Fibroblast of villous mesenchyme (primary cell): ENCODE measurements around the gene SPATA2. TPM values are rescaled to one million over a fixed set of nuclear protein-coding genes. Genes with fewer than 3 reads are reported as not detected.

Experiments used
- DNase-seq: peaks from one replicate; pipeline ENCODE4 v3.0.0-alpha.2; 2010; ENCODE audit warnings: low read depth
- H3K4me3 ChIP-seq: 2 replicates; pipeline ENCODE4 v1.5.1; 2011; ENCODE audit warnings: low read depth, mild to moderate bottlenecking, low read length
- total RNA-seq: library from RNA; depleted of rRNA; stranded (reverse); fragments of >200 nt; gene quantifications from 2 replicates; pipeline ENCODE4 v1.2.3, GENCODE V29; 2012
- TF ChIP-seq, protein P1 (sequence below): IDR thresholded peaks from 2 replicates; pipeline ENCODE4 v1.5.1; 2012; ENCODE audit warnings: low read depth, mild to moderate bottlenecking, low read length; ENCODE audit not compliant: insufficient read depth

SPATA2 gene
- total RNA-seq, 1 donor, result 3.9 TPM

DNA sequence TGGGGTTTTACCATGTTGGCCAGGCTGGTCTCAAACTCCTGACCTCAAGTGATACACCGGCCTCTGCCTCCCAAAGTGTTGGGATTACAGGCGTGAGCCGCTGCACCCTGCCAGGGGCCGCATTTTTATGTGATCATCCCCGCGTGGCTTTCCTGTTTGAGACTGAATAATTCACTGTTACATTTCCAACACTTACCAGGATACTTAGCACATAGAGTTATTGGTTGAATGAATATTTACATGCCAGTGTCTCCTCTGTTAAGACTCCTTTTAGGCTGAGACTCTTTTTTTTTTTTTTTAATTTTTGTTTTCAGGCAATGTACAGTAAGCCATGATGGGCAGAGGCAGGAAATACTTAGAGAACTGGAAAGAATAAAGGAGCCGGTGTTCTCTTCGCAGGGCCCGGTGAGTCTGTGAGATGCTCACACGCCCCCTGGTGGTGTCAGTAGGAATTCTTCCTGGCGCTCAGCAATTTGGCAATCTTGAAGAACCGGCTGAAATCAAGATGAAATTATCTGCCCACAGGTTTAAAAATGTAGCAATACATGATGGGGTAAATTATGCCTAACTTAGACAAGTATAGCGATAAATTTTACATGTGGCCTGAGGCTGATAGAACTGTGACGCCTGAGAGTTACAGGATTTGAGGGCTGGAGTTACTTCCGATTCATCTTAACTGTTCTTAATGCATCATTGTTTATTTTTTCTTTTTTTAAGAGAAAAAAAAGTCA lies 13.2 kb upstream of the SPATA2 start:
- H3K4me3 ChIP-seq, result no peak overlapping the region
- peak; percentile 96 for DNase-seq
- TF ChIP-seq, protein P1, sequence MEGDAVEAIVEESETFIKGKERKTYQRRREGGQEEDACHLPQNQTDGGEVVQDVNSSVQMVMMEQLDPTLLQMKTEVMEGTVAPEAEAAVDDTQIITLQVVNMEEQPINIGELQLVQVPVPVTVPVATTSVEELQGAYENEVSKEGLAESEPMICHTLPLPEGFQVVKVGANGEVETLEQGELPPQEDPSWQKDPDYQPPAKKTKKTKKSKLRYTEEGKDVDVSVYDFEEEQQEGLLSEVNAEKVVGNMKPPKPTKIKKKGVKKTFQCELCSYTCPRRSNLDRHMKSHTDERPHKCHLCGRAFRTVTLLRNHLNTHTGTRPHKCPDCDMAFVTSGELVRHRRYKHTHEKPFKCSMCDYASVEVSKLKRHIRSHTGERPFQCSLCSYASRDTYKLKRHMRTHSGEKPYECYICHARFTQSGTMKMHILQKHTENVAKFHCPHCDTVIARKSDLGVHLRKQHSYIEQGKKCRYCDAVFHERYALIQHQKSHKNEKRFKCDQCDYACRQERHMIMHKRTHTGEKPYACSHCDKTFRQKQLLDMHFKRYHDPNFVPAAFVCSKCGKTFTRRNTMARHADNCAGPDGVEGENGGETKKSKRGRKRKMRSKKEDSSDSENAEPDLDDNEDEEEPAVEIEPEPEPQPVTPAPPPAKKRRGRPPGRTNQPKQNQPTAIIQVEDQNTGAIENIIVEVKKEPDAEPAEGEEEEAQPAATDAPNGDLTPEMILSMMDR, result peak; percentile 93

DNA sequence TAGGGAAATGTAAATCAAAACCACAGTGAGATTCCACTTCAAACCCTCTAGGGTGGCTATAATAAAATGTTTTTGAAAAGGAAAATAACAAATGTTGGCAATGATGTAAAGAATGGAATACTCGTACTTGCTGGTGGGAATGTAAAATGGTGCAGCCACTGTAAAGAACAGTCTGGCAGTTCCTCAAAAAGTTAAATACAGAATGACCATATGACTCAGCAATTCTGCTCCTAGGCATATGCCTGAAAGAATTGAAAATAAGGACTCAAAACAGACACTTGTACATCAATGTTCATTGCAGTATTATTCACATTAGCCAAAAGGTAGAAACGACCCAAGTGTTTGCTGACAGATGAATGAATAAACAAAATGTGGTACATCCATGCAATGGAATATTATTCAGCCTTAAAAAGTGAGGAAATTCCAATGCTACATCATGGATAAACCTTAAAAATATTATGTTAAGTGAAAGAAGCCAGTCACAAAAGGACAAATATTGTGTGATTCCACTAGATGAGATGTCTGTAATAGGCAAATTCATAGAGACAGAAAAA lies 10.6 kb upstream of the SPATA2 start:
- peak; percentile 38 for DNase-seq
- TF ChIP-seq, protein P1, result no peak
- no peak overlapping the region for H3K4me3 ChIP-seq

DNA sequence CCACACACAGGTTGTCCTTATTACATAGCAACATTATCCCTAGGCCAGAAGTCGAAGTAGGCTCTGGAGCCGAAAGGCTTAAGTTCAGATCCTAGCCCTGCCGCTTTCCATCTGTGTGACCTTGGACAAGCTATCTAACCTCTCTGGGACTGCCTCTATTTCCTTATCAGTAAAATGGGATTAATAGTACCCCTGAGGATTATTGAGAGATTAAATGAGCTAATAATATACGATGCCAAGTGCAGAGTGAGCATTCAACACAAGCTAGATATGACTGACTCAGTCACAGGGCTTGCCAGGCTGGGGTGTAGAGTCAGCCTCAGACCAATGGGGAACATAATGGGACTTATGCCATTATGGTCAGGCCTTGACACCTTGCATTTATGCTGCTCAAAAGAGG lies 8.9 kb upstream of the SPATA2 start:
- no peak overlapping the region for H3K4me3 ChIP-seq
- TF ChIP-seq, protein P1, result no peak
- DNase-seq, result peak; percentile 63

DNA sequence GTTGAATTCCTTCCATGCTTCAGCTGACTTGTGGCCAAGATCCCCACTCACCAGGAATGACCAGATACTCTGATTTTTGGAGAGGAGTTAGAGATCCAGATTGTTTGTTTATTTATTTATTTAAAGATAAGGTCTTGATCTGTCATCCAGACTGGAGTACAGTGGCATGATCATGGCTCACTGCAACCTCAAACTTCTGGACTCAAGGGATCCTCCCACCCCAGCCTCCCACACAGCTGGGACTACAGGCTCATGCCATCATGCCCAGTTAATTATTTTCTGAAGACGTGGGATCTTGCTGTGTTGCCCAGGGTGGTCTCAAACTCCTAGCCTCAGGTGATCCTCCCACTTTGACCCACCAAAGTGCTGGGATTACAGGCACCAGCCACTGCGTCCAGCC lies 4.1 kb upstream of the SPATA2 start:
- no peak for DNase-seq
- TF ChIP-seq, protein P1, result no peak
- H3K4me3 ChIP-seq, result no peak overlapping the region

DNA sequence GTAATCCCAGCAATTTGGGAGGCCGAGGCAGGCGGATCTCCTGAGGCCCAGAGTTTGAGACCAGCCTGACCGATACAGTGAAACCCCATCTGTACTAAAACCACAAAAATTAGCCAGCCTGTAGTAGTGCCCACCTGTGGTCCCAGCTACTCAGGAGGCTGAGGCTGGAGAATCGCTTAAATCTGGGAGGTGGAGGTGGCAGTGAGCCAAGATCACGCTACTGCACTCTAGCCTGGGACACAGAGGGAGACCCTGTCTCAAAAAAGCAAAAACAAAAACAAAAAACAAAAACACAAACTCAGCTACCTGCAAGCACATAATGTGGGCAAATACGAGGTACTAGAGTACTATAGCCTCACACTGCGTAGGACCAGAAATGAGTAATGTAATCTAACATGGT lies 3.7 kb upstream of the SPATA2 start:
- DNase-seq, result no peak
- TF ChIP-seq, protein P1, result no peak
- no peak overlapping the region for H3K4me3 ChIP-seq

DNA sequence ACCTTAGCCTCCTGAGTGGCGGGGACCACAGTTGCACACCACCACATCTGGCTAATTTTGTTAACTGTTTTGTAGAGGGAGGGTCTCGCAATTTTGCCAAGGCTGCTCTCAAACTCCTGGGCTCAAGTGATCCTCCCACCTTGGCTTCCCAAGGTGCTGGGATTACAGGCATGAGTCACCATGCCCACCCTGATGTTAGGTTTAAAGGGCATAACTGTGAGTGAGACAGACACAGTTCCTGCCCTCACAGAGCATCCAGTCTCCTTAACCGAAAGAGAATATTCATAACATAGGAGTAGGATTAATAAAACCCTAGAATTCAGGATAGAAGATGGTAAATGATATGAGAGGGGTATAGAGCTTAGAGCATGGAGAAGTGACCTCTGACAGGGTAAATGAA lies 3.1 kb upstream of the SPATA2 start:
- DNase-seq, result no peak
- TF ChIP-seq, protein P1, result no peak
- no peak overlapping the region for H3K4me3 ChIP-seq
